HG03575 (cell line): Measurements from ENCODE around the gene PACS1.
"Not testable (repeated sequence)": the region's sequence is repeated elsewhere in the genome, so short reads cannot be mapped to it uniquely, and the experiment has no call there.

ENCODE experiments used
- ATAC-seq: cut with Tn5 transposase; IDR thresholded peaks from one replicate; pipeline ENCODE4 v1.9.1; 2021; ENCODE audit not compliant: unreplicated experiment, insufficient number of reproducible peaks, low FRiP score; ENCODE audit errors: extremely low read depth

The PACS1 gene

GRCh38 chr11:66069715-66070603, at the start of gene PACS1:
TSS of gene PACS1 (plus strand) at chr11:66070272. CDS start at chr11:66070487, 215 bp downstream.
- ATAC-seq = no peak

- ATAC-seq = no peak
These were observed 49.3 kb upstream of the PACS1 start for GRCh38 chr11:66020618-66021357.

GRCh38 chr11:66022401-66023185, 47.5 kb upstream of the PACS1 start:
- no peak for ATAC-seq

GRCh38 chr11:66023186-66023440, 47.0 kb upstream of the PACS1 start:
- not testable (repeated sequence) for ATAC-seq

- no peak for ATAC-seq
These were observed 44.0 kb upstream of the PACS1 start, which contains the start of gene CATSPER1 for GRCh38 chr11:66026017-66026529. TSS of gene CATSPER1 (minus strand) at chr11:66026479. CDS start at chr11:66026379, 100 bp downstream.

GRCh38 chr11:66032957-66033735, 36.9 kb upstream of the PACS1 start:
- no peak for ATAC-seq

- no peak for ATAC-seq
These were observed 34.3 kb upstream of the PACS1 start for GRCh38 chr11:66035653-66036333.

- ATAC-seq = no peak
These were observed 33.8 kb upstream of the PACS1 start for GRCh38 chr11:66036334-66036710.

- ATAC-seq = no peak
These were observed 32.7 kb upstream of the PACS1 start for GRCh38 chr11:66037327-66037726.

GRCh38 chr11:66039765-66040164, 30.3 kb upstream of the PACS1 start:
- no peak for ATAC-seq

- ATAC-seq = no peak
These were observed 27.7 kb upstream of the PACS1 start for GRCh38 chr11:66042227-66042995.

GRCh38 chr11:66042996-66043906, 26.8 kb upstream of the PACS1 start:
- ATAC-seq = no peak

- no peak for ATAC-seq
These were observed 25.3 kb upstream of the PACS1 start for GRCh38 chr11:66044757-66045156.

- ATAC-seq = no peak
These were observed 24.9 kb upstream of the PACS1 start for GRCh38 chr11:66045177-66045639.

GRCh38 chr11:66046901-66047300, 23.2 kb upstream of the PACS1 start:
- no peak for ATAC-seq

GRCh38 chr11:66047541-66048365, 22.3 kb upstream of the PACS1 start:
- no peak for ATAC-seq
